IMR-90 (cell line): ENCODE measurements around the gene ATP6AP1. TPM values are rescaled to one million over a fixed set of nuclear protein-coding genes. Genes with fewer than 3 reads are reported as not detected.

Experiments
- ATAC-seq: fragments of 200-7000 bp; cut with Tn5 transposase; 2 replicates; pipeline ENCODE4 v1.9.1; 2020; ENCODE audit warnings: low read depth, mild to moderate bottlenecking, moderate library complexity
- BruUV-seq: library from RNA; stranded (reverse); fragments of 400-500 nt; replicated peaks from 2 replicates; lab custom pipeline; 2021; lab: Mats Ljungman, UMichigan
- CTCF ChIA-PET: fragments of 300-600 bp; formaldehyde crosslinking; extraction: SDS; loops from one replicate; lab custom pipeline; 2021; ENCODE audit warnings: antibody characterized with exemption; lab: Yijun Ruan, JAX
- POLR2A ChIA-PET: fragments of 300-600 bp; sonication (Branson Sonifier 250); formaldehyde crosslinking; loops from one replicate; lab custom pipeline; 2022; ENCODE audit warnings: antibody characterized with exemption; ENCODE audit not compliant: unreplicated experiment; lab: Charles Lee
- DNase-seq: peaks from one replicate; pipeline ENCODE4 v3.0.0; 2013
- H2AFZ ChIP-seq: replicated peaks from 2 replicates; pipeline ENCODE3; 2013; ENCODE audit warnings: low read length, mild to moderate bottlenecking; ENCODE audit not compliant: poor library complexity
- H2AK5ac ChIP-seq: 2 replicates; pipeline ENCODE4 v1.6.1; 2013; ENCODE audit warnings: low read depth, low read length, inconsistent platforms
- H2AK9ac ChIP-seq: replicated peaks from 2 replicates; pipeline ENCODE3; 2013; ENCODE audit warnings: mild to moderate bottlenecking, low read depth, low read length, moderate library complexity; ENCODE audit not compliant: poor library complexity
- H2BK120ac ChIP-seq: 2 replicates; pipeline ENCODE4 v1.6.1; 2013; ENCODE audit warnings: low read depth, low read length, inconsistent platforms
- H2BK15ac ChIP-seq: 3 replicates; pipeline ENCODE4 v1.6.1; 2013; ENCODE audit warnings: low read depth, low read length, inconsistent platforms
- H2BK20ac ChIP-seq: 2 replicates; pipeline ENCODE4 v1.6.1; 2013; ENCODE audit warnings: low read depth, mild to moderate bottlenecking, inconsistent platforms, low read length, moderate library complexity
- H2BK5ac ChIP-seq: 2 replicates; pipeline ENCODE4 v1.6.1; 2013; ENCODE audit warnings: mild to moderate bottlenecking, low read depth, low read length, inconsistent platforms; ENCODE audit not compliant: poor library complexity, severe bottlenecking
- H3K14ac ChIP-seq: replicated peaks from 2 replicates; pipeline ENCODE4 v1.6.1; 2013; ENCODE audit warnings: low read depth, low read length, inconsistent platforms
- H3K18ac ChIP-seq: 2 replicates; pipeline ENCODE4 v1.6.1; 2013; ENCODE audit warnings: low read depth, low read length, control low read depth
- H3K23ac ChIP-seq: 2 replicates; pipeline ENCODE4 v1.6.1; 2013; ENCODE audit warnings: low read depth, low read length, inconsistent platforms
- H3K27ac ChIP-seq: 2 replicates; pipeline ENCODE4 v1.5.1; 2013; ENCODE audit warnings: mild to moderate bottlenecking, control low read depth, low read length; ENCODE audit not compliant: insufficient read depth
- H3K27me3 ChIP-seq: 2 replicates; pipeline ENCODE4 v1.6.1; 2013; ENCODE audit warnings: low read length; ENCODE audit not compliant: control insufficient read depth, insufficient read depth
- H3K36me3 ChIP-seq: 2 replicates; pipeline ENCODE4 v1.6.1; 2013; ENCODE audit warnings: low read length, mixed read lengths; ENCODE audit not compliant: control insufficient read depth, insufficient read depth
- H3K4ac ChIP-seq: 2 replicates; pipeline ENCODE4 v1.6.1; 2013; ENCODE audit warnings: low read depth, low read length, inconsistent platforms
- H3K4me1 ChIP-seq: 2 replicates; pipeline ENCODE4 v1.6.1; 2013; ENCODE audit warnings: low read length, mixed read lengths; ENCODE audit not compliant: control insufficient read depth, insufficient read depth
- H3K4me2 ChIP-seq: 2 replicates; pipeline ENCODE4 v1.6.1; 2013; ENCODE audit warnings: low read depth, mild to moderate bottlenecking, control low read depth, low read length, moderate library complexity
- H3K4me3 ChIP-seq: 2 replicates; pipeline ENCODE4 v1.5.1; 2013; ENCODE audit warnings: low read depth, mild to moderate bottlenecking, control low read depth, low read length, moderate library complexity; ENCODE audit not compliant: insufficient read depth
- H3K56ac ChIP-seq: 2 replicates; pipeline ENCODE4 v1.6.1; 2013; ENCODE audit warnings: low read length, inconsistent platforms; ENCODE audit not compliant: insufficient read depth; ENCODE audit errors: extremely low read depth
- H3K79me1 ChIP-seq, 2 experiments: 2 replicates each; pipeline ENCODE4 v1.6.1; 2013; ENCODE audit warnings: low read length in 2 of 2, inconsistent platforms in 1 of 2, low read depth in 1 of 2
- H3K9ac ChIP-seq: 2 replicates; pipeline ENCODE4 v1.6.1; 2013; ENCODE audit warnings: low read depth, low read length, control low read depth
- H3K9me1 ChIP-seq: 2 replicates; pipeline ENCODE4 v1.6.1; 2013; ENCODE audit warnings: low read length, inconsistent platforms; ENCODE audit not compliant: insufficient read depth
- H3K9me3 ChIP-seq: 2 replicates; pipeline ENCODE4 v1.6.1; 2013; ENCODE audit warnings: low read length; ENCODE audit not compliant: control insufficient read depth, insufficient read depth
- H4K20me1 ChIP-seq: 2 replicates; pipeline ENCODE4 v1.6.1; 2013; ENCODE audit warnings: low read length, inconsistent platforms; ENCODE audit not compliant: insufficient read depth
- H4K5ac ChIP-seq: 2 replicates; pipeline ENCODE4 v1.6.1; 2013; ENCODE audit warnings: mild to moderate bottlenecking, low read depth, low read length, control low read depth
- H4K8ac ChIP-seq, 2 experiments: 2 replicates each; pipeline ENCODE4 v1.6.1; 2013; ENCODE audit warnings: low read depth in 2 of 2, low read length in 2 of 2, control low read depth in 1 of 2, inconsistent platforms in 1 of 2
- H4K91ac ChIP-seq: 2 replicates; pipeline ENCODE4 v1.6.1; 2013; ENCODE audit warnings: low read depth, low read length, inconsistent platforms; ENCODE audit not compliant: insufficient read depth
- BHLHE40 ChIP-seq: fragments of 150-350 bp; IDR thresholded peaks from 2 replicates; pipeline ENCODE4 v1.6.1; 2016; ENCODE audit warnings: mild to moderate bottlenecking, low read depth, low read length
- CEBPB ChIP-seq: IDR thresholded peaks from 2 replicates; pipeline ENCODE4 v1.6.1; 2012; ENCODE audit warnings: low read depth, low read length, improper control_type of control experiment
- CHD1 ChIP-seq: IDR thresholded peaks from 2 replicates; pipeline ENCODE4 v1.6.1; 2012; ENCODE audit warnings: low read depth, low read length, improper control_type of control experiment
- CTCF ChIP-seq: conservative IDR thresholded peaks from 2 replicates; pipeline ENCODE4 v1.5.1; 2012; ENCODE audit warnings: mild to moderate bottlenecking, low read depth, low read length, improper control_type of control experiment
- ELK1 ChIP-seq: fragments of 150-350 bp; IDR thresholded peaks from 2 replicates; pipeline ENCODE4 v1.6.1; 2016; ENCODE audit warnings: low read depth, mild to moderate bottlenecking, low read length, moderate library complexity, borderline replicate concordance
- FOS ChIP-seq: fragments of 150-350 bp; IDR thresholded peaks from 2 replicates; pipeline ENCODE4 v1.6.1; 2016; ENCODE audit warnings: low read depth, low read length
- MAZ ChIP-seq: IDR thresholded peaks from 2 replicates; pipeline ENCODE4 v1.6.1; 2012; ENCODE audit warnings: low read depth, mild to moderate bottlenecking, low read length, improper control_type of control experiment, moderate library complexity, borderline replicate concordance
- MXI1 ChIP-seq: IDR thresholded peaks from 2 replicates; pipeline ENCODE4 v1.6.1; 2012; ENCODE audit warnings: low read depth, mild to moderate bottlenecking, low read length, moderate library complexity, borderline replicate concordance
- NFE2L2 ChIP-seq: fragments of 150-350 bp; IDR thresholded peaks from 2 replicates; pipeline ENCODE4 v1.6.1; 2016; ENCODE audit warnings: low read depth, mild to moderate bottlenecking, low read length
- POLR2A ChIP-seq: IDR thresholded peaks from 2 replicates; pipeline ENCODE4 v1.6.1; 2012; ENCODE audit warnings: mild to moderate bottlenecking, low read depth, low read length
- RAD21 ChIP-seq: IDR thresholded peaks from 2 replicates; pipeline ENCODE4 v1.6.1; 2012; ENCODE audit warnings: low read length, improper control_type of control experiment
- RCOR1 ChIP-seq: IDR thresholded peaks from 2 replicates; pipeline ENCODE4 v1.6.1; 2012; ENCODE audit warnings: mild to moderate bottlenecking, low read length, improper control_type of control experiment; ENCODE audit not compliant: insufficient replicate concordance
- RFX5 ChIP-seq: IDR thresholded peaks from 2 replicates; pipeline ENCODE4 v1.8.0; 2012; ENCODE audit warnings: low read depth, mild to moderate bottlenecking, low read length, moderate library complexity
- SMC3 ChIP-seq: fragments of 150-350 bp; IDR thresholded peaks from 2 replicates; pipeline ENCODE4 v1.6.1; 2016; ENCODE audit warnings: low read depth, mild to moderate bottlenecking, antibody characterized with exemption, low read length, moderate library complexity
- USF2 ChIP-seq: fragments of 150-350 bp; IDR thresholded peaks from 2 replicates; pipeline ENCODE4 v1.6.1; 2017; ENCODE audit warnings: mild to moderate bottlenecking, antibody characterized with exemption, low read length, low read depth
- WGBS, 2 experiments: methylation state at CpG; one replicate each; pipeline versions ENCODE4 v1.1.5 to v1.1.7; 2013; ENCODE audit warnings: missing lambda C conversion rate in 2 of 2; ENCODE audit not compliant: insufficient read length in 1 of 2; ENCODE audit errors: extremely low coverage in 2 of 2; 5-methylcytosine and 5-hydroxymethylcytosine counted together
- dilution Hi-C: fragments of 300-500 bp; cut with HindIII; formaldehyde crosslinking; loops from one replicate; pipeline ENCODE4 v1.14.3; 2018; ENCODE audit warnings: low sequenced_read_pairs; ENCODE audit not compliant: unreplicated experiment
- in situ Hi-C: fragments of 300-500 bp; cut with MboI; formaldehyde crosslinking; loops from 3 replicates; pipeline ENCODE4 v1.14.3; 2019; ENCODE audit warnings: low sequenced_read_pairs, inconsistent platforms, mixed read lengths
- intact Hi-C: fragments of 100-400 bp; cut with micrococcal nuclease; formaldehyde crosslinking; loops from 2 replicates; pipeline ENCODE4 v1.10.0; 2022
- polyA plus RNA-seq, 3 experiments: library from polyadenylated mRNA; depleted of rRNA; stranded (reverse); fragments of >200 nt; gene quantifications; 2 replicates each; pipeline ENCODE4 v1.2.3, GENCODE V29; 2012; ENCODE audit warnings: low replicate concordance in 1 of 3
- total RNA-seq: library from RNA; depleted of rRNA; stranded (reverse); fragments of >200 nt; gene quantifications from 2 replicates; pipeline ENCODE4 v1.2.3, GENCODE V29; 2012

The ATP6AP1 gene
- total and polyA plus RNA-seq, 2 of the 4 experiments (the other 2 are of a cell fraction), result 13.8 to 96.7 TPM

- no TSS peak for BruUV-seq
- ATAC-seq, result peak; percentile 28
- peaks cover 39% of the 10 kb centered on the region for H4K20me1 ChIP-seq
Measured at GRCh38 chrX:154459832-154460231, 31.4 kb downstream of the ATP6AP1 start.

More at GRCh38 chrX:154459832-154460231, 31.4 kb downstream of the ATP6AP1 start:
- Histone ChIP-seq H3K27ac (peak overlapping the region; percentile 16; the same call in 1 of the 2 replicates), H3K23ac (no peak overlapping the region; the same call in 1 of the 2 replicates), H2AK5ac (0 out of 2 replicates have a peak overlapping the region, but pooled peaks have one; percentile 28), H2AK9ac (peak overlapping the region; percentile 96), H3K4me3 (peak overlapping the region; percentile 74), H4K91ac (no peak overlapping the region; the same call in 1 of the 2 replicates), H3K18ac (no peak overlapping the region), H3K56ac (0 out of 2 replicates have a peak overlapping the region, but pooled peaks have one; percentile 3), H3K14ac (no peak overlapping the region), H2BK5ac (peak overlapping the region; percentile 26), H3K9me1 (no peaks in the 10 kb centered on the region), H2BK15ac (no peak overlapping the region), H3K27me3 (no peaks in the 10 kb centered on the region), H3K79me1 (peaks cover 0 to 16% of the 10 kb centered on the region in 2 experiments; a peak in 3 of 4 replicates), H3K9me3 (no peaks in the 10 kb centered on the region; the same call in 1 of the 2 replicates), H2BK20ac (no peak overlapping the region), H4K5ac (no peak overlapping the region), H2AFZ (peak overlapping the region; percentile 72), H3K9ac (peak overlapping the region; percentile 58), H4K8ac (no peak overlapping the region), H3K4me2 (peak overlapping the region; percentile 83), H3K4ac (no peak overlapping the region), H3K36me3 (peaks cover 40% of the 10 kb centered on the region), H2BK120ac (no peak overlapping the region), H3K4me1 (peaks cover 4% of the 10 kb centered on the region; the same call in 1 of the 2 replicates)
- intact Hi-C loops (no loop called here), dilution Hi-C loops (no loop called here), in situ Hi-C loops (no loop called here)
- TF ChIP-seq CEBPB, result no peak
- no peak for TF ChIP-seq CTCF
- TF ChIP-seq MXI1, result no peak
- TF ChIP-seq SMC3, result no peak
- TF ChIP-seq POLR2A, result no peak
- no peak for TF ChIP-seq USF2
- no peak for TF ChIP-seq RFX5
- TF ChIP-seq NFE2L2, result no peak
- no peak for TF ChIP-seq RAD21
- no peak for TF ChIP-seq FOS
- TF ChIP-seq MAZ, result no peak
- no peak for TF ChIP-seq CHD1
- no peak for TF ChIP-seq ELK1
- TF ChIP-seq RCOR1, result no peak
- TF ChIP-seq BHLHE40, result no peak
- WGBS, 2 experiments, result 35% methylated on average over 4 of the region's 14 CpGs; no CpG with 5 or more reads in 1 of the 2 experiments
- POLR2A ChIA-PET, result no interaction called here
- no peak for DNase-seq
- CTCF ChIA-PET, result interaction anchor here (1.9 kb wide), 1 partner anchor 67 kb away, joined by 5 read pairs; no protein-coding TSS in a partner anchor
